Muscle of arm (tissue), 12 donors: Measurements from ENCODE around the gene SARDH. TPM values are rescaled to one million over a fixed set of nuclear protein-coding genes. Genes with fewer than 3 reads are reported as not detected.

Experiments
- DNase-seq: peaks from one replicate; pipeline ENCODE4 v3.0.0-alpha.2; 2013
- polyA plus RNA-seq, 12 donors: library from polyadenylated mRNA; unstranded; fragments of 120-200 nt; gene quantifications; one replicate each; pipeline ENCODE4 v1.2.1, GENCODE V29; 2013; ENCODE audit not compliant: insufficient read length in 12 of 12

SARDH gene
- polyA plus RNA-seq, 12 donors: 3.6 to 7.4 (median 4.4) TPM; not detected in 1

- no peak for DNase-seq
Measured at GRCh38 chr9:133653638-133654037, 84.5 kb downstream of the SARDH start.

- DNase-seq: no peak
Measured at GRCh38 chr9:133650026-133650425, 88.1 kb downstream of the SARDH start.

- no peak for DNase-seq
Measured at GRCh38 chr9:133649194-133649593, 89.0 kb downstream of the SARDH start.

GRCh38 chr9:133647765-133648469 is 90.2 kb downstream of the SARDH start:
- no peak for DNase-seq

- DNase-seq: no peak
Measured at GRCh38 chr9:133647148-133647547, 91.0 kb downstream of the SARDH start.

- DNase-seq: no peak
Measured at GRCh38 chr9:133645021-133645765, 93.0 kb downstream of the SARDH start.

GRCh38 chr9:133643978-133644760 is 94.0 kb downstream of the SARDH start:
- DNase-seq: no peak

GRCh38 chr9:133643362-133643755 is 94.8 kb downstream of the SARDH start:
- no peak for DNase-seq

- DNase-seq: no peak
Measured at GRCh38 chr9:133642708-133643361, 95.3 kb downstream of the SARDH start.

- no peak for DNase-seq
Measured at GRCh38 chr9:133641861-133642595, 96.1 kb downstream of the SARDH start.

- no peak for DNase-seq
Measured at GRCh38 chr9:133641396-133641655, 96.8 kb downstream of the SARDH start.

- DNase-seq: no peak
Measured at GRCh38 chr9:133640580-133641395, 97.4 kb downstream of the SARDH start.

- DNase-seq: no peak
Measured at GRCh38 chr9:133640160-133640559, 98.0 kb downstream of the SARDH start.

- no peak for DNase-seq
Measured at GRCh38 chr9:133639613-133640012, 98.5 kb downstream of the SARDH start.

- no peak for DNase-seq
Measured at GRCh38 chr9:133638711-133639110, 99.4 kb downstream of the SARDH start.

GRCh38 chr9:133638076-133638475 is 100.1 kb downstream of the SARDH start:
- DNase-seq: no peak

- no peak for DNase-seq
Measured at GRCh38 chr9:133637451-133638055, 100.6 kb downstream of the SARDH start.

GRCh38 chr9:133636902-133637301 is 101.2 kb downstream of the SARDH start:
- no peak for DNase-seq

- DNase-seq: no peak
Measured at GRCh38 chr9:133635533-133636531, 102.3 kb downstream of the SARDH start, which contains the start of gene DBH. TSS of gene DBH (plus strand) at chr9:133636363. CDS start at chr9:133636372, 9 bp downstream.
